GM12878 (cell line): ENCODE results near the gene DNAJB2. TPM values are rescaled to one million over a fixed set of nuclear protein-coding genes. Genes with fewer than 3 reads are reported as not detected.

Experiments used
- BHLHE40 ChIP-seq, 2 experiments: fragments of 450-650 bp in 1 of 2; IDR thresholded peaks; 2 replicates each; pipeline ENCODE4 v1.6.1; 2011 to 2017; ENCODE audit warnings: low read depth in 2 of 2, borderline replicate concordance in 1 of 2, improper control_type of control experiment in 1 of 2, low read length in 1 of 2, mild to moderate bottlenecking in 1 of 2
- CBX5 ChIP-seq: sonication (generic); IDR thresholded peaks from 2 replicates; pipeline ENCODE4 v1.6.1; 2016; ENCODE audit warnings: low read depth, moderate library complexity, mild to moderate bottlenecking, inconsistent platforms
- DPF2 ChIP-seq: fragments of 450-650 bp; IDR thresholded peaks from 2 replicates; pipeline ENCODE4 v1.6.1; 2017; ENCODE audit warnings: mild to moderate bottlenecking
- EP300 ChIP-seq, 2 experiments: fragments of 150-350 bp in 1 of 2; IDR thresholded peaks; 2 replicates each; pipeline ENCODE4 v1.6.1; 2011 to 2012; ENCODE audit warnings: low read depth in 2 of 2, low read length in 2 of 2, borderline replicate concordance in 1 of 2, improper control_type of control experiment in 1 of 2, inconsistent platforms in 1 of 2; ENCODE audit not compliant: control insufficient read depth in 1 of 2
- IKZF2 ChIP-seq, 2 experiments: fragments of 450-650 bp; IDR thresholded peaks; 2 replicates each; pipeline ENCODE4 v1.6.1; 2017; ENCODE audit warnings: mild to moderate bottlenecking in 2 of 2, moderate library complexity in 2 of 2
- MEF2B ChIP-seq: fragments of 450-650 bp; IDR thresholded peaks from 2 replicates; pipeline ENCODE4 v1.6.1; 2018; ENCODE audit warnings: mild to moderate bottlenecking, moderate library complexity; ENCODE audit not compliant: partially characterized antibody, poor library complexity, severe bottlenecking
- PML ChIP-seq: IDR thresholded peaks from 2 replicates; pipeline ENCODE4 v1.6.1; 2012; ENCODE audit warnings: low read length, inconsistent platforms
- ZNF622 ChIP-seq: fragments of 450-650 bp; IDR thresholded peaks from 2 replicates; pipeline ENCODE4 v1.6.1; 2017; ENCODE audit warnings: mild to moderate bottlenecking, inconsistent platforms
- polyA plus RNA-seq, 11 experiments: library from polyadenylated mRNA; depleted of rRNA in 4 of 11; unstranded in 6 of 11; stranded (reverse) in 5 of 11; fragments of >200 nt; fragmentation: Nextera tagmentation in 4 of 11; fragmentation: Illumina TruSeq in 1 of 11; extraction: Ambion mirVana in 4 of 11; extraction: Trizol in 1 of 11; gene quantifications; 1 replicate in 1 of 11; 2 replicates in 10 of 11; pipeline versions ENCODE4 v1.2.1 to v1.2.3, GENCODE V29; 2011 to 2016; ENCODE audit warnings: inconsistent platforms in 2 of 11, missing spikeins in 2 of 11, low read depth in 1 of 11
- total RNA-seq, 4 experiments: library from RNA; depleted of rRNA in 3 of 4; stranded (reverse); fragments of >200 nt in 3 of 4; fragmentation: Illumina TruSeq in 1 of 4; extraction: Trizol in 1 of 4; gene quantifications; 2 replicates each; pipeline versions ENCODE4 v1.2.1 to v1.2.3, GENCODE V29; 2013 to 2021
- TF ChIP-seq, protein P1 (sequence below): IDR thresholded peaks from 2 replicates; pipeline ENCODE4 v1.6.1; 2011; ENCODE audit warnings: borderline replicate concordance, low read depth, mild to moderate bottlenecking, moderate library complexity, mixed read lengths, low read length; ENCODE audit not compliant: insufficient read depth; ENCODE audit errors: extremely low read length
- TF ChIP-seq, protein P2 (sequence below): fragments of 450-650 bp; IDR thresholded peaks from 2 replicates; pipeline ENCODE4 v1.6.1; 2017; ENCODE audit warnings: mild to moderate bottlenecking, moderate library complexity

DNAJB2 gene
- total and polyA plus RNA-seq, 10 of the 15 experiments (the other 5 are each of a cell fraction or from before 2014, with no cell fraction given): 0.26 to 36.5 (median 12.5) TPM

DNA sequence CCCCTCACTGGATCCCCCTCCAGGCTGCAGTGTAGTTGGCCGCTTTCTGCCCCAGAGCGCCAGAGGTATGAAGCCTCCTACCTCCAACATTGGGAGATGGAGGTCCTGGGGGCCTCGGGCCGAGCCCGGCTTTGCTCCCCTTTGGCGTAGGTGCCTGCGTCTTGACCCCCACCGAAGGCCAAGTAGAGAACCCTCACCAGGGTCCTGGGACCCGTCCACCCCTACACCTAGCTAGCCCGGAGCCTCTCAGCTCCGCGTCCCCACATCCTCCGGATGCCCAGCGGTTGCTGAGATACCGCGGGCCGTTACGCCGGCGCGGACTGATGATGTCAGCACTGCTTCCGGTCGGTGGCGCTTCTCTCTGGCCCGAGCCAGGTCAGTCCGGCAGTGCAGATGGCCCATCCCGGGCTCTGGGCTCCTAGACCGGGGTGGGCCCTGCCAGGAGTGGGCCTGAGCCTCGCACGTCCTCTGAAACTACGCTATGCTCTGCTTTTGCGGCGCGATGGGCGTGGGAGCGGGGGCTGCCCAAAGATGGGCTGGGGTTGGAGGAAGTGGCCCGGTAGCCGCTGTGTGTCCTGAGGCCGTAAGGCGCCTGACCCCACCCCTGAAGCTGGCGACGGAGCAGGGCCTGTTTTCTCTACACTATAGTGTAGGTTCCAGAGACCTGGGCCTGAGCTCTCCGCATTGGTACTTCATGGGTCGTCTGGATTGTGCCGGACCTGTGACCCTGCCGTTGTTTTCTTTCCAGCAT lies 33.8 kb upstream of the DNAJB2 start, which contains the start of the genes GLB1L and STK16 (continued):
- TF ChIP-seq BHLHE40 (IDR thresholded peaks at IDR 0.05; ENCODE audit: borderline replicate concordance in 1 of 2, low read depth in 2 of 2, low read length in 1 of 2) (peak in 1 of 2 experiments; percentile 55; a peak in 1 of 4 replicates), PML (0 out of 2 replicates have a peak, but pooled peaks have one; percentile 60), IKZF2 (IDR thresholded peaks at IDR 0.05) (no peak), CBX5 (no peak), MEF2B (no peak), ZNF622 (no peak), DPF2 (peak; percentile 36; the same call in 1 of the 2 replicates), EP300 (IDR thresholded peaks at IDR 0.05; ENCODE audit: borderline replicate concordance in 1 of 2, control insufficient read depth in 1 of 2, low read depth in 2 of 2, low read length in 2 of 2) (no peak)
- TF ChIP-seq, protein P1, sequence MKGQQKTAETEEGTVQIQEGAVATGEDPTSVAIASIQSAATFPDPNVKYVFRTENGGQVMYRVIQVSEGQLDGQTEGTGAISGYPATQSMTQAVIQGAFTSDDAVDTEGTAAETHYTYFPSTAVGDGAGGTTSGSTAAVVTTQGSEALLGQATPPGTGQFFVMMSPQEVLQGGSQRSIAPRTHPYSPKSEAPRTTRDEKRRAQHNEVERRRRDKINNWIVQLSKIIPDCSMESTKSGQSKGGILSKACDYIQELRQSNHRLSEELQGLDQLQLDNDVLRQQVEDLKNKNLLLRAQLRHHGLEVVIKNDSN: no peak
- TF ChIP-seq, protein P2, sequence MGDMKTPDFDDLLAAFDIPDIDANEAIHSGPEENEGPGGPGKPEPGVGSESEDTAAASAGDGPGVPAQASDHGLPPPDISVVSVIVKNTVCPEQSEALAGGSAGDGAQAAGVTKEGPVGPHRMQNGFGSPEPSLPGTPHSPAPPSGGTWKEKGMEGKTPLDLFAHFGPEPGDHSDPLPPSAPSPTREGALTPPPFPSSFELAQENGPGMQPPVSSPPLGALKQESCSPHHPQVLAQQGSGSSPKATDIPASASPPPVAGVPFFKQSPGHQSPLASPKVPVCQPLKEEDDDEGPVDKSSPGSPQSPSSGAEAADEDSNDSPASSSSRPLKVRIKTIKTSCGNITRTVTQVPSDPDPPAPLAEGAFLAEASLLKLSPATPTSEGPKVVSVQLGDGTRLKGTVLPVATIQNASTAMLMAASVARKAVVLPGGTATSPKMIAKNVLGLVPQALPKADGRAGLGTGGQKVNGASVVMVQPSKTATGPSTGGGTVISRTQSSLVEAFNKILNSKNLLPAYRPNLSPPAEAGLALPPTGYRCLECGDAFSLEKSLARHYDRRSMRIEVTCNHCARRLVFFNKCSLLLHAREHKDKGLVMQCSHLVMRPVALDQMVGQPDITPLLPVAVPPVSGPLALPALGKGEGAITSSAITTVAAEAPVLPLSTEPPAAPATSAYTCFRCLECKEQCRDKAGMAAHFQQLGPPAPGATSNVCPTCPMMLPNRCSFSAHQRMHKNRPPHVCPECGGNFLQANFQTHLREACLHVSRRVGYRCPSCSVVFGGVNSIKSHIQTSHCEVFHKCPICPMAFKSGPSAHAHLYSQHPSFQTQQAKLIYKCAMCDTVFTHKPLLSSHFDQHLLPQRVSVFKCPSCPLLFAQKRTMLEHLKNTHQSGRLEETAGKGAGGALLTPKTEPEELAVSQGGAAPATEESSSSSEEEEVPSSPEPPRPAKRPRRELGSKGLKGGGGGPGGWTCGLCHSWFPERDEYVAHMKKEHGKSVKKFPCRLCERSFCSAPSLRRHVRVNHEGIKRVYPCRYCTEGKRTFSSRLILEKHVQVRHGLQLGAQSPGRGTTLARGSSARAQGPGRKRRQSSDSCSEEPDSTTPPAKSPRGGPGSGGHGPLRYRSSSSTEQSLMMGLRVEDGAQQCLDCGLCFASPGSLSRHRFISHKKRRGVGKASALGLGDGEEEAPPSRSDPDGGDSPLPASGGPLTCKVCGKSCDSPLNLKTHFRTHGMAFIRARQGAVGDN: no peak
- TF ChIP-seq, all 136 proteins: peak for 46
